Ishikawa (cell line): ENCODE data around the gene KLF18.

Experiments
- CREB1 ChIP-seq: IDR thresholded peaks from 2 replicates; pipeline ENCODE4 v1.6.1; 2012; ENCODE audit warnings: low read depth
- EGR1 ChIP-seq: IDR thresholded peaks from 2 replicates; pipeline ENCODE4 v1.6.1; 2012
- EP300 ChIP-seq: IDR thresholded peaks from 2 replicates; pipeline ENCODE4 v1.6.1; 2012; ENCODE audit warnings: borderline replicate concordance
- FOXM1 ChIP-seq: IDR thresholded peaks from 2 replicates; pipeline ENCODE4 v1.6.1; 2012; ENCODE audit warnings: low read depth, borderline replicate concordance
- RAD21 ChIP-seq: IDR thresholded peaks from 2 replicates; pipeline ENCODE4 v1.6.1; 2012; ENCODE audit warnings: low read depth
- TAF1 ChIP-seq: IDR thresholded peaks from 2 replicates; pipeline ENCODE4 v1.6.1; 2012; ENCODE audit warnings: low read depth, mild to moderate bottlenecking
- TCF12 ChIP-seq: IDR thresholded peaks from 2 replicates; pipeline ENCODE4 v1.6.1; 2012; ENCODE audit warnings: low read depth
- TEAD4 ChIP-seq: IDR thresholded peaks from 2 replicates; pipeline ENCODE4 v1.6.1; 2012
- YY1 ChIP-seq: IDR thresholded peaks from 2 replicates; pipeline ENCODE4 v1.6.1; 2012; ENCODE audit warnings: low read depth
- ZBTB7A ChIP-seq: IDR thresholded peaks from 2 replicates; pipeline ENCODE4 v1.6.1; 2012; ENCODE audit warnings: low read depth
- TF ChIP-seq, protein P1 (sequence below): IDR thresholded peaks from 2 replicates; pipeline ENCODE4 v1.6.1; 2012; ENCODE audit warnings: low read depth, mild to moderate bottlenecking
- TF ChIP-seq, protein P2 (sequence below): IDR thresholded peaks from 2 replicates; pipeline ENCODE4 v1.6.1; 2012
- TF ChIP-seq, protein P3 (sequence below): IDR thresholded peaks from 2 replicates; pipeline ENCODE4 v1.6.1; 2012

KLF18 gene

DNA sequence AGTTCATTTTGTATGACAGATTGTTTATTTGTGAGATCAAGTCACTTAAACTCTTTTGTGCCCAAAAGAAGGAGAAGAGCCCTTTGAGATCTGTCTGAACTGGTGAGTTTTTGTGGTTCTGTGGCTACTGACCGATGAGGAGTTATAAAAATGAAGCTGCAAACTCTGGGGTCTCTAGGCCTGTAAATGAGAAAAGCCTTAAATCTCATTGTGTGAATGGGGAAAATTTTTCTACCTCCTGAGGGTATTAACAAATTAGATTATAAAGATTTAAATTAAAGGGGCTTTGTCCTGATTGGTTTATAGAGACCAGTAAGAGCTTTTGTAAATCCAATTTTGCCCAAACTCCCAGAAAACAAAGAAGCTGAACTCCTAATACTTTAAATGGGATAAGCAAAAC is 32.5 kb downstream of the KLF18 start:
- TF ChIP-seq, protein P1, sequence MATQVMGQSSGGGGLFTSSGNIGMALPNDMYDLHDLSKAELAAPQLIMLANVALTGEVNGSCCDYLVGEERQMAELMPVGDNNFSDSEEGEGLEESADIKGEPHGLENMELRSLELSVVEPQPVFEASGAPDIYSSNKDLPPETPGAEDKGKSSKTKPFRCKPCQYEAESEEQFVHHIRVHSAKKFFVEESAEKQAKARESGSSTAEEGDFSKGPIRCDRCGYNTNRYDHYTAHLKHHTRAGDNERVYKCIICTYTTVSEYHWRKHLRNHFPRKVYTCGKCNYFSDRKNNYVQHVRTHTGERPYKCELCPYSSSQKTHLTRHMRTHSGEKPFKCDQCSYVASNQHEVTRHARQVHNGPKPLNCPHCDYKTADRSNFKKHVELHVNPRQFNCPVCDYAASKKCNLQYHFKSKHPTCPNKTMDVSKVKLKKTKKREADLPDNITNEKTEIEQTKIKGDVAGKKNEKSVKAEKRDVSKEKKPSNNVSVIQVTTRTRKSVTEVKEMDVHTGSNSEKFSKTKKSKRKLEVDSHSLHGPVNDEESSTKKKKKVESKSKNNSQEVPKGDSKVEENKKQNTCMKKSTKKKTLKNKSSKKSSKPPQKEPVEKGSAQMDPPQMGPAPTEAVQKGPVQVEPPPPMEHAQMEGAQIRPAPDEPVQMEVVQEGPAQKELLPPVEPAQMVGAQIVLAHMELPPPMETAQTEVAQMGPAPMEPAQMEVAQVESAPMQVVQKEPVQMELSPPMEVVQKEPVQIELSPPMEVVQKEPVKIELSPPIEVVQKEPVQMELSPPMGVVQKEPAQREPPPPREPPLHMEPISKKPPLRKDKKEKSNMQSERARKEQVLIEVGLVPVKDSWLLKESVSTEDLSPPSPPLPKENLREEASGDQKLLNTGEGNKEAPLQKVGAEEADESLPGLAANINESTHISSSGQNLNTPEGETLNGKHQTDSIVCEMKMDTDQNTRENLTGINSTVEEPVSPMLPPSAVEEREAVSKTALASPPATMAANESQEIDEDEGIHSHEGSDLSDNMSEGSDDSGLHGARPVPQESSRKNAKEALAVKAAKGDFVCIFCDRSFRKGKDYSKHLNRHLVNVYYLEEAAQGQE = no peak
- TF ChIP-seq ZBTB7A (no peak), TEAD4 (no peak), TAF1 (no peak), TCF12 (no peak)

DNA sequence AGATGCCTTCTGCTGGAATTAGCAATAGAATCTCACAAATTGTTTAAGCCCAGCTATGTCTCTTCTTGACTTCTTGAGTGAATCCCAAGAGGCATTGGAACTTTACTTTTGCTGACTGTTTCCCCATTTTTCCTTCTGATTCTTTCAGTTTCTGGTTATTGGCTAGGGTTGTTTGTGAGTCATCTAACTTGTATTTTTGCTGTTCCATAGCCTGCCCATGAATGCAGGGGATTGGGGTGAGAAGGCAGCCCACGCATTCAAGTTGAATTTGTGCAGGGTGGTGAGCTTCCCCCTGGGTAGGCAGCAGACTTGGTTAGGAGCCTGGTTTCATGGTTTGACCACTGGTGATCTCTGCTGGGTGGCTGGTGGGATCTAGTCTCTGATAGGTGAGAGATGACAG is 33.2 kb downstream of the KLF18 start:
- TF ChIP-seq, protein P1 = no peak
- TF ChIP-seq YY1 (no peak), ZBTB7A (no peak), FOXM1 (no peak), EGR1 (no peak)

DNA sequence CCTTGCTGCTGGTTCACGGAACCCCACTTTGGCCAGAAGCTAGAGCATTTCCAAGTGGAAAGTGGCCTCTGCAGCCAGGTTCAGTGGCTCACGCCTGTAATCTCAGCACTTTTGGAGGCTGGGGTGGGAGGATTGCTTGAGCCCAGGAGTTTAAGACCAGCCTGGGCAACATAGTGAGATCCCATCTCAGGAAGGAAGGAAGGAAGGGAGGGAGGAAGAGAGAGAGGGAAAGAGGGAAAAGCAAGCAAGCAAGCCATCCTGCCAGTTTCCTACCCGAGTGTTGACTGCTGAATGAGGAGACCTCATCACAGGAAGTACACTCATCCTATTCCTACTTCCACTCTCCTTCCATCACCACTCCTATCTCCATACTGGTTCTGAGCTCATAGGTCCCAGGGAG is 35.6 kb downstream of the KLF18 start:
- TF ChIP-seq FOXM1 = no peak
- TF ChIP-seq, protein P1 = no peak
- no peak for TF ChIP-seq EGR1
- TF ChIP-seq TCF12 = no peak
- no peak for TF ChIP-seq YY1
- no peak for TF ChIP-seq CREB1
- TF ChIP-seq TAF1 = no peak
- no peak for TF ChIP-seq RAD21
- no peak for TF ChIP-seq EP300

DNA sequence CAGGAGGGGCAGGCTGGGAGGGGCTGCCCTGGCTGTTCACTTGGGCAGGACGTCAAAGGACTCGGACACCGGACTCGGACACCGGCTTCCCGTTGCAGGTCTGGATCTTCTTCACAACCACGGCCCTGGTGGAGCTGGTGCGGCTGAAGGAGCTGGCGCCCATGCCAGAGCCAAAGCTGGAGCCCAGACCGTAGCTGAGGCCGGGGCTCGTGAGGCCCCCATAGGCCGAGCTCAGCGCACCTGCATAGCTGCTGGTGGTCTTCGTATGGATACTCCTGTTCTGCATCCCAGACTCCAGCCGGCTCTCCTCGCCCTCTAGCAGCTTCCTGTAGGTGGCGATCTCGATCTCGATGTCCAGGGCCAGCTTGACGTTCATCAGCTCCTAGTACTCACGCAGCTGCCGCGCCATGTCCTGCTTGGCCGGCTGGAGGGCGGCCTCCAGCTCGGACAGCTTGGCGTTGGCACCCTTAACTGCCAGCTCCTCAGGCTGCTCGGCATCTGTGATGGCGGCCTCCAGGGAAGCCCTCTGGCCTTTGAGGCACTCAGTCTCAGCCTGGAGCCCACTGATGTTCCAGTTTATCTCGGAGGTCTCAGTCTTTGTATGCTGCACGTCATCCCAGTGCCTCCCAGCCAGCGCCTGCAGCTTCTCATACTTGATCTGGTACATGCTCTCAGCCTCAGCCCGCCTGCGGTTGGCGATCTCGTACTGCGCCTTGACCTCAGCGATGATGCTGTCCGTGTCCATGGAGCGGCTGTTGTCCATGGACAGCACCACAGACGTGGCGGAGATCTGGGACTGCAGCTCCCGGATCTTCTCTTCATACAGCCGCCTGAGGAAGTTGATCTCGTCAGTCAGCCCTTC is 37.9 kb downstream of the KLF18 start:
- TF ChIP-seq CREB1 (no peak), RAD21 (peak; percentile 41; the same call in 1 of the 2 replicates), TEAD4 (no peak), FOXM1 (no peak)
- TF ChIP-seq, protein P2, sequence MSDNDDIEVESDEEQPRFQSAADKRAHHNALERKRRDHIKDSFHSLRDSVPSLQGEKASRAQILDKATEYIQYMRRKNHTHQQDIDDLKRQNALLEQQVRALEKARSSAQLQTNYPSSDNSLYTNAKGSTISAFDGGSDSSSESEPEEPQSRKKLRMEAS = no peak
- TF ChIP-seq, protein P3, sequence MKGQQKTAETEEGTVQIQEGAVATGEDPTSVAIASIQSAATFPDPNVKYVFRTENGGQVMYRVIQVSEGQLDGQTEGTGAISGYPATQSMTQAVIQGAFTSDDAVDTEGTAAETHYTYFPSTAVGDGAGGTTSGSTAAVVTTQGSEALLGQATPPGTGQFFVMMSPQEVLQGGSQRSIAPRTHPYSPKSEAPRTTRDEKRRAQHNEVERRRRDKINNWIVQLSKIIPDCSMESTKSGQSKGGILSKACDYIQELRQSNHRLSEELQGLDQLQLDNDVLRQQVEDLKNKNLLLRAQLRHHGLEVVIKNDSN = no peak
- TF ChIP-seq, protein P1 = no peak
